HG03097 (cell line): ENCODE measurements around the gene ACADSB.

Experiments used
- ATAC-seq: cut with Tn5 transposase; IDR thresholded peaks from one replicate; pipeline ENCODE4 v1.9.1; 2021; ENCODE audit not compliant: unreplicated experiment, low FRiP score

The ACADSB gene

DNA sequence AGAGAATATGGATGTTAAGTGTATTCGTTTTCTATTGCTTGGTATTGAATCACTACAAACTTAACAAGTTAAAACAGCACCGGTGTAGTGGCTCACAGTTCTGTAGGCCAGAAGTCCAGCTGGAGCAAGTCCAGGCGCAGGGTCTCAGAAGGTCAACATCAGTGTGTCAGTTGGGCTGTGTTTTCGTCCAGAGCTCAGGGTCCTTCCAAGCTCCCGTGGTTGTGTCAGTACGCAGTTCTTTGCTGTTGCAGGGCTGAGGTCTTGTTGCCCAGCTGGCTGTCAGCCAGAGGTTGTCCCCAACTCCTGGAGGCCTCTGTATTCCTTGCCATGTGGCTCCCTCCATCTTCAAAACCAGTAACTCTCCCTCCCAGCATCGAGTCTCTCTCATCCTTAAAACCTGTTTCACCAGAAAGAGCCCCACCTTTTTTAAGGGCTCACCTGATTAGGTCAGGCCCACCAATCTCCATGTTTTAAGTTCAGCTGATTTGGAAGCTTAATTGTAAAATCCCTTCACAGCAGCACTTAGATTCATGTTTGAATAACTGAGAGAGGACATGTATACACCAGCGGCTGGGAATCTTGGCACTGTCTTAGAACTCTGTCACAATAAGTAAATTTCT is 26.8 kb downstream of the ACADSB start:
- ATAC-seq: no peak

DNA sequence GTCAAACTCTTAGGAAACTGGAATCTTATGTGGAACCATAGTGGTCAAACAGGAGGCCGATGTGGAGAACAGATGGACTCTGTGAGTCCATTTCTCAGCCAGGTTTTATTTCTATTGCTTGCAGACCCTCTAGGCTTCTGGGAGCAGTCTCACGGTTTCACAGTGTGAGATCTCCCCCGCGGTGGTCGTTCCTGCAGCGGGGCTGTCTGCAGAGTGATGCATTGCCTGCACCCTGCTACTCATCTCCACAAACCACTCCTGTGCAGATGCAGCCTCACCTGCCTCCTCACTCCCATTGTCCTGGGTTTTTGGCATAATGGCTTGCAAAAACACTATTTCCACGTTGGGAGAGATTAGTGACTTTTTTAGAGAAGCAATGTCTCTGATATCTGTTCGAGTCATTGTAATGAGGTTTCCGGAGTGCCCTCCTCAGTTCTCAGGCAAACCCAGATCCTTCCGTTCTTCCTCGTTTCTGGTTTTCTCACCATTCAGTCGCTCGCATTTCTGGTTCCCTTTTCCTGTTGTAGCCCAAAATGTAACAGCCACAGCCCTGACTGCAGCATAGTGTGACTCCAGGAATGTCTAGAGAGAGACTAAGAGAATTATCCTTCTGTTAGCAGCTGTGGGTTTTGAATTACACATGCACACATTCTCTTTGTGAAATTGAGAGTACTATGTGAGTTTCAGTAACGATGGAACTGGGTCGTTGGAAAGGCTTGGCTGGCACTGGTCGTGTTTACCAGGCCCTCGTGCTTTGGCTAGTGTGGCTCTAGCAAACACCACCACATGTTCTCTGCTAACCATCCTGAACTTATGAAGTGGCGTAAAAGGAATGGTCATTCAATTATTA is 30.2 kb downstream of the ACADSB start:
- ATAC-seq: peak; percentile 43

DNA sequence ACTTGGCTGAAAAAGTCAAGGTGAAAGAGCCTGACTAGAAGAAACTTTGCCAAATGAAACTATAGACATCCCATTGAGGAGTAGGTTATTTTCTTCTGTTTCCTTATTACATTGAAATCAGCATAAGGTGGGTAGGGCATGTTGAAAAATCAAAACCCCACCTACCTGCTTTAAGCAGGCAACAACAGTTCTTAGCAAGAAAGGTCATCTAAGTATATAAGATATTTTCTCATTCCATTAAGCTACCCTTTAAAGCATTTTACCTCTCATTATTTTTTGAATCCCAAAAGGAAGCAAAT is 30.8 kb downstream of the ACADSB start:
- ATAC-seq: no peak

DNA sequence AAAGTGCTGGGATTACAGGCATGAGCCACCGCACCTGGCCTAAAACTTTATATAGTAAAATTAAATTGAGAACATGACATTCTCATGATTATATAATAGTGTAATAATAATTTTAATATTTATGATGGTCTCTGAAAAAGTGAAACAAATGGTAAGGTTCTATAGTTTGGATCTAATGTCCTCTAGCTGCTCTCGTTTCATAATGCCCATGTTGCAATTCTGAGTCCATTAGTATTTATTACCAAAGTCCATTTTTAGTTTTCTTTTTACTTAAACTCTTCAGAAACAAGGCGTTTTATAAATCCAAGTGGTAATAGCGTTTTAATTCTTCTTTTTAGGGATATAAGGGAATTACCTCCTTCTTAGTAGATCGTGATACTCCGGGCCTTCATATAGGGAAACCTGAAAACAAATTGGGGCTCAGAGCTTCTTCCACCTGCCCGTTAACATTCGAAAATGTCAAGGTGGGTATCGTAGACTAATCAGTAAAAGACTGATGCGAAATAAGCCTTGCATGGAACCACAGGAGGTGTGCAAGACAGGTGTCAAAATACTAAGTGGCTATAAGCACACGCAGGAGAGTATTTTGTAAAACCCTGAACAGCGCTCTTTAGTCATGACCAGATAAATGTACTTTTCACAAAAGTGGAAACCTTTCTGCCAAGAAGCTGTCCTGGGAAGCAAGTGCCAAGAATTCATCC is 34.1 kb downstream of the ACADSB start:
- no peak for ATAC-seq

DNA sequence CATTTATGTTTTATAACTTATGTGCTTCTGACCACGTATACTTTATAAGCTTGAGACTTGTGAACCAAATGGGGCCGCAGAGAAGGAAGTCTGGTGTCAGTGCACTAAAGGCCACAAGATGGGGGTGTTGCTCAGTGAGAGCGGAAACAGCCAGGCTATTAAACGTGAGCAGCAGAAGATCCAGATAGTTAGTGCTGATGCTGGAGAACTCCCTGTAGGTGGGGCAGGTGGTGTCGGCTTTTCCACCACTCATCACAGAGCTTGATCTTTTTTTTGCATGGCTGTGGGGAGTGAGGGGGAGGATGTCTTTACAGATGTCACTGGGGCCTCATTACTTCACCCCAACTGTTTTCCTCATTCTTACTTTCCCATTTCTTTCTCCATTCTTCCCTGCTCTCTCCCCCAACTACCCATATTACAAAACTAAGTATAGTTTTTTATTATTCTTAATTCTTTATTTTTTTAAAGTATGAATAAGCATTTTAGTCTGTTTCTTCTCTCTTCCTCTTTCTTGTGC is 34.7 kb downstream of the ACADSB start:
- ATAC-seq: no peak

DNA sequence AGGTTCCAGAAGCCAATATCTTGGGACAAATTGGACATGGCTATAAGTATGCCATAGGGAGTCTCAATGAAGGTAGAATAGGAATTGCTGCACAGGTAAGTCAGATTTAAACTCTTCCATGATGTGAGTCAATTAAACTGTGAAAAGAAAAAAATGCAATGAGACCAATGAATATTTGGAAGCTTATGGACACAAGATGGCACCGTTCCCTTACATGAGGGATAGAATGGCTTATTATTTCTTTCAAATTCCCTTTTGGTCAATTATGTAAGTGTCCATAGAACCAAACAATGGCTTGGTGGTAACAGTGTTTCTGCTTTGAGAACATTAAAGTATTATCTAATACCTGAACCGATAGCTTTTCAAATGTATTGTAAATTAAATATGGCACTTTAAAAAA is 35.6 kb downstream of the ACADSB start:
- ATAC-seq: no peak

DNA sequence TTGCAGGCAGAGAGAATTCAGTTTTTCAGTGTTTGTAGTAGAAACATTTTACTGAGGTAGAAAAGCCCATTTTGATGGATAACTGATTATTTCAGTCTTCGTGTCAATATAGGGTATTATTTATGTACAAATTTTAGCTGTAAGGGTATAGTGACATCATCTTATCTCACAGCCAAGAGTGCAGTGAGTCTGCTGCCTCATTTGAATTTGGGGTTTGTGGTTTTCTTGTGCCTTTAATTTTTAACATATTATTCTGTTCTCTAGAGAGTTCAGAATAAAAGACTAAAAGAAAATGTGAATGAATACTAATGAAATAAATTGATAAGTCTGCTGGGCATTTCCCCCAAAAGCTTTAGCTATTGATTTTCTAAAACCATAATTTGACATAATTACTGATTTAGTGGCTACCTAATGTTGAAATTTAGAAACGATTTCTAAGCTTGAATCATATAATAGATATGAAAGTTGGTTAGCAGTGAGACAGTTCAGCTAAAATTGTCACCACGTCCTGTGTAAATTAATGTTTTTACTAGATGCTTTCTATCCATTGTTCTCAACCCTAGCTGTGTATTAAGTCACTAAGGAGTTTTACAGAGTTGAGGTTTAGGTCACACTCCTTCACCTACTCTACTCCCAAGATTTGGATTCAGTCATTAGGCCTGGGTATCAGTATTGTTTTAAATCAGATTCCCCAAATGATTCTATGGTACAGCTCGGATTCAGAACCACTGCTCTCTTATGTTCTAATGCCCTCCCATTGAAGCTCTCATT is 37.3 kb downstream of the ACADSB start:
- ATAC-seq: no peak

DNA sequence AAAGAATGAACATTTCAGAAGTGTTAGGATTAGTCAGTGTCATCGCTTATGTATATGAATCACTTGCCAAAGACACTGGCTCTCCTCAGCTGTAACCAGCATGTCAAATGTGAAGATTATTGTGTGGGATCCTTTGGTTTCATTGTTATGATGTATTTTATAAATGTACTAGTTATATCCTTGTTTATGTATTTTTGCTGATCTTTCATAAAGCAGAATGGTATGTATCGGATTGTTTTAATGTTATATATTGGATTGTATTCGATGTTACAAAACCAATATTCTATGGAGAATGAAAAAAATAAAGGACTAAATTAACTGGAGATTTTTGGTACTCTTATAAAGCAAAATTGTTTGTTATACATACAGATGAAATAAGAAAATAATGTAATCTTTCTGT is 49.2 kb downstream of the ACADSB start:
- ATAC-seq: no peak

DNA sequence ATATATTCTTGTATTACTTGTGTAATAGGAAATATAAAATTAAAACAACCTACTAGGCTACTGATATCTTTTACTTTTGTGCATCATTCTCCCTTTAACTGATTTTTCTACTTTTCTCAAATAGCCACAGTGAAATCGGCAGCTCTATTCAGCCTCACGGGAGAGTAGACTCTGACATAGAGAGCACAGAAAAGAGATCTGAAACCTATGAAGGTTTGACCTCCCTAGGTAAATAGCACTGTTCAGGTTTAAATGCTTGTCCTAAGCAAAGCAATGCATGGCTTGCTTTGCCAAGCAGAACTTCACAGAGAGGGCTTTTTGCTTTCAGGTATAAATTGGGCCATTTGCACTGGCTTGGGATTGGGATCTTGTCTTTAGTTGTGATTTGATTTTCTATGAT is 53.1 kb downstream of the ACADSB start:
- ATAC-seq: no peak

DNA sequence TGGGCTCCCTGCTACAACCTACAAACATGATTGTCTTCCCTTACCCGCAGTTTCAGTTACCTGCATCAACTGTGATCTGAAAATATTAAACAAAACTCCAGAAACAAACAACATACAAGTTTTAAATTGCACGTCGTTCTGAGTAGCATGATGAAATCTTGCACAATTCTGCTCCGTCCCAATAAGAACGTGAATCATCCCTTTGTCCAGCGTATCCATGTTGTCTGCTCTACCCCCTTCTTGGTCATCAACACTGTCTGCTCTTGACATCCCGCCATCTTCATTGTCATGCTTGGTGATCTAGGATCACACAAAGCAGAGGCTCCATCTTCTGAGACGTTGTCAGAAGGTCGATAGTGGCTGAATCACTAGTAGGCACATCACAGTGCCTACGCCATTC is 53.9 kb downstream of the ACADSB start:
- ATAC-seq: no peak

DNA sequence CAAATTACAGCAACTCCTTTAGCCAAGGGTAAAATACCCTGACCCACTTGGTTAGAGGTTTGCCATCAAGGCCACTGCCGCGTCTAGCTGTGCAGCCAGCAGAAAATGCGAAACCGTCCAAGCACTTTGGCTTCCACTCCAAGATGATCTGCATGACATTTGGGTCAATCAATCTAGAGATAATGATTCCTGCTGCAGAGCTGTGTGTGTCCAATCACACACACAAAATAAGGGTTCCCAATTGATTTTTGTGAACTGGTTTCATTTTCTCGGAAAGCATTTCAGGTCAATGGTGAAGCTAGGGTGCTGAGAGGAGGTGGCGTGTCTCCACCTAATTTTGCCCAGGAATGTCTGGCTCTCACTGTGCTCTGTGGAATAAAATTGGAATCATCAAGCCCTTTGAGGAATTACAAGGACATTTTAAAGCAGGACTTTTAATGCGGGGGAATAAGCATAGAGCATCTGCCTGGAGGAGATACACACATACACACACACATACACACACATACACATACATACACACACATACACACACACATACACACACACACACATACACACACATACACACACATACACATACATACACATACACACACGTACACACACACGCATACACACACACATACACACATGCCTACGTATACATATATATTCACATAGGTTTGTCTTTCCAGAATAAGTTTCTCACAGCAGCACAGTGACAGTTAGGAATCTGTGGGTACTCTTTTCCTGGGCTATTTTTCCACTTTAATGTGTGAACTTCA is 59.5 kb downstream of the ACADSB start:
- ATAC-seq: no peak

DNA sequence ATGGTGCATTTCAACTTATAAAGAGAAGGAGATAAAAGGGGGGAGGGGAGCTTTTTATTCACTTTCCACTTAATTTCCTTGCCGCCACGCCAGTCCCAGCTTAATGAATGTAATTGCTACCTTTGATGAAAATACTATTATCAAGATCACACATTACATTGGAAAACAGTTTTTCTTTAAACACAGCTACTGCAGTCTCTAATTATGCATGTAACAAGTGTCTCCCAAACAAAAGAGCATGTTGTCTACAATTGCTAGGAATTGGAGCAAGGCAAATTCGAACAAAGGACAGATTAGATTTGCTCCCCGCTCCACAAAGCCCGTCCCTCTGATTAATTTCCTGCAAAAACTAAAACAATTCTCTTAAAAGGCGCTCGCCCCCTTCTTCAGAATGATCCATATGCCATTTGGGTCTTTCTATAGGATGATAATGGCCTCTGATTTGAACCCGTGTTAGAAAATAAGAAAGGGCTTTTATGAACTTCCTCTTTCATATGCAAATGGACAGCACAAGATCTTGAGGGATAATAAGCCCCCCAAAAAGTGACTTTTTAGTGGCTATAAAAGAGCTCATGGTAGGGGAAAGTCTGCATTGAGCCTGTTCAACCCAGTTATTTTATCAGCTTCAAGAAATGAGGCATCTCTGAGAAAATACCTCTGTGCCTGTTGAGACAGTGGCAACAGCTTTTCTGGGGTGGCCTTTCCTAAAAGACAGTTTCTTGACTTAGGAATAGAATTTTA is 60.6 kb downstream of the ACADSB start:
- no peak for ATAC-seq

DNA sequence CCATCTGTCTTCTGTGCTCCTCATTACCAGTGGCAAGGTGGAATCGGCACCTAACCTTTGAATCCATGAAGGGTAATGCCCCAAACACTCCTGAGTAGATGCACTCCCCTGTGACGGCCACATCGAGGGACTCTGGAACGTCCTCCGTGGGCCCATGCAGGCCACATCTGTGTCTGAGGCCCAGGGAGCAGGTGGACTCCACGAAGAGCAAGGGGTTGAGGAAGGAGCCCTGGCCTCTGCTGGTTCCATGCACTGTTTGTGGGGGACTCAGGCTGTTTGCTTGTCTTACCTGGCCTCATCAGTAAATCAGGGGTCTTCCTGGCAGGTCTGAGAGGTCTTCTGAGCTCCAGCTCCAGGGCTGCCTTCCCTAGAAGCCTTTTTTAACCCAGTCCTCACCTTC is 64.4 kb downstream of the ACADSB start:
- ATAC-seq: no peak

DNA sequence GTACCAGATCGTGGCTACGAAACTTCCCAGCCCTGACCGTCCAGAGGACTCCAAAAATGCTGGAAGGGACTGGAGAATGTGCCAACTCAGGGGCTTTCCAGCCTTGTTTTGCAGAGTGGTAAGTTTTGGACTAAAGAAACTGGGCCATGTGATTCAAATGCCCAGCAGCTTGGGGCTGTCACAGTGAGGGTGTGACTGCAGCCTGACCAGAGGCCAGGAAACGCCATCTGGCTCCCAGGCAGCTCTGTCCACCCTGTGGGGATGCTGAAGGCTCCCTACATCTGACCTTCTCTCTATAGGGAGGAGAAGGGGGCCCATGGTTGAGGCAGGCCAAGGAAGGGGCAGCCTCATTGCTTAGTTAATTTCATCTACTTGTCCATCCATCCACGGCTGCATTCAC is 65.4 kb downstream of the ACADSB start:
- ATAC-seq: no peak

DNA sequence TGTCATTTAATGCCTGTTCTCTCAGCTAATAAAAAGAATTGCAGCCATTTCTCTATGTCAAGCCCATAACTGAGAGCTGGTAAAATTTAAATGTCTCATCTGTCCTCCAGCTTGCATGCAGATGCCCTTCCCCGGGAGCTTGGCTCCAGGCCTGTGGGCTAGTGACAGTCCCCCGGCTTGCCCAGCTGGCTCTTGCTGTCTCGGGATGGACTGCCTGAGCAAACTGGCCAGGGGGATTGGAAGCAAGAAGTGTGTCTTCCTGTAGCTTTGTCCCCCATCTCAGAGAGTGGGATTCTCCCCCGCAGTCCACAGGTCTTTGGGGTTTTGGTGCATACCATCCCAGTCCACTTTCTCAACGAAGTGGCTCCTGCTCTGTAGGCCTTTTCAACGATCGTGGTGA is 73.1 kb downstream of the ACADSB start:
- no peak for ATAC-seq

DNA sequence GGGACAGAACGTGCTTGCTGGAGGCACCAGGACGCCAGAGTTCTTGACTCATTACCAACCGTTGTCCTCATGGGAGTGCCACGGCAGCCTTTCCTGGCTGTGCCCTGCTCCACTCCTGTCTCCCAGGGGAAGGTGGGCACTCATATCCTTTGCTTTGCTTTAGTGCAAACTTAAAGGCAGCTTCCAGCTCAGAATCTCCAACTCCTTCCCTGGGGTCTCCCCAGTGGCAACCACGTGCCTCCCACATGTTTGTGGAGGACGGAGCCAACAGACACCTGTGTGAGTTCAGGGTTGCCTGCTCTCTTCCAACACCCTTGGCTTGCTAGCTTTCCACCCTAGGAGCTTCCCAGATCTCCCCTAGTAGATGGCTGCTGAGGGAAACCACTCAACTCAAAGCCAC is 75.0 kb downstream of the ACADSB start:
- no peak for ATAC-seq

DNA sequence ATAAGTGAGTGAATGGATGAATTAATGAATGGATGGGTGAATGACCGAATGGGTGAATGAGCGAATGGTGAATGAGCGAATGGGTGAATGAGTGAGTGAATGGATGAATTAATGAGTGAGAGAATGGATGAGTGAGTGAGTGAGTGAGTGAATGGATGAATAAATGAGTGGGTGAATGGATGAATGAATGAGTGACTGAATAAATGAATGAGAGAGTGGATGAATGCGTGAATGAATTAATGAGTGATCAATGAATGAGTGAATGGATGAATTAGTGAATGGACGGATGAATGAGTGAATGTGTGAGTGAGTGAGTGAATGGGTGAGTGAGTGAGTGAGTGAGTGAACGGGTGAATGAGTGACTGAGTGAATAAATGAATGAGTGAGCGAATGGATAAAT is 77.5 kb downstream of the ACADSB start:
- no peak for ATAC-seq

DNA sequence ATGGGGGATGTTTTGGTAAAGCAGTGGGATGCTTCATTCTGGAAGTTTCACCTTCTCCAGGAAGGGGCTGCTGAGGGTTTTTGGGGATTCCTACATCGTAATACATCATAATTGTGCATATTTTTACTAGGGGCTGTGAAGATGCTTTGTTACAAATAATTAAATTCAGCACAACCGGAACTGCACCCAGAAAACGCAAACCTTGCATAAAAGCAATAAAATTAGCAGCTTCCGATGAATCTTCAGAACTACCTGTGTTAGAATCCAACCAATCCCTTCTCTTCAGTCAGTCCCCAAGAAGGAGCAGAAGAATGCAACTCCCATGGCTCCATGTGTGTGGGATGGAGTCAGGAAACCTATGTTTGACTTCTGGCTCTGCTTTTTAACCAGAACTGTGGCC is 78.5 kb downstream of the ACADSB start:
- ATAC-seq: no peak

DNA sequence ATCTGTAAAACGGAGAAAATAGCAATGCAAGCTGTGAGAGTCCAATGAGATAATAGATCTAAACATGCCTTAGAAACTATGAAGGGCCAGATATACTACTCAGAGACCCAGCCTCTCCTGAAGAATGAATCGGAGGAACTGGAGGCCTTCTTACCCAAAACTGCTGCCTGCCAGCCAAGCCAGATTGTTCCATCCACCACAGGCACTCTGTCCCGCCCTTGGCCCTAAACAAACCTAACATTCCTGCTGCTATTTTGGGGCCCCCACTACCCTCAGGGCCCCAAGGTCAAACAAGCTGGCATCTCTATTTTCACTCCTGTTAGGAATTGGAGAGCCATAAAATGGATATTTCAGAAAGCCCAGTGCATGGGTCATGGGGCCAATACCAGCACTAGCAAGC is 79.0 kb downstream of the ACADSB start:
- no peak for ATAC-seq
